Astrocyte of the spinal cord (primary cell): ENCODE data around the gene UCK1.

ENCODE experiments used
- DNase-seq: peaks from one replicate; pipeline ENCODE4 v3.0.0; 2011; ENCODE audit warnings: low read depth, low spot score
- H3K4me3 ChIP-seq: 2 replicates; pipeline ENCODE4 v1.5.1; 2011; ENCODE audit warnings: low read depth, mild to moderate bottlenecking, low read length, moderate library complexity
- CTCF ChIP-seq: IDR thresholded peaks from 2 replicates; pipeline ENCODE4 v1.5.1; 2012; ENCODE audit warnings: low read depth, mild to moderate bottlenecking, low read length, inconsistent platforms
- in situ Hi-C: cut with HindIII; loops from 2 replicates; pipeline ENCODE4 v1.10.0; 2017; ENCODE audit warnings: low sequenced_read_pairs

UCK1 gene

GRCh38 chr9:131528886-131529505 lies 2.1 kb downstream of the UCK1 start:
- no peak for TF ChIP-seq CTCF
- in situ Hi-C loops: no loop called here
- no peak for DNase-seq
- no peak overlapping the region for H3K4me3 ChIP-seq

GRCh38 chr9:131528186-131528585 lies 2.9 kb downstream of the UCK1 start:
- no peak for TF ChIP-seq CTCF
- in situ Hi-C loops: no loop called here
- no peak overlapping the region for H3K4me3 ChIP-seq
- no peak for DNase-seq

GRCh38 chr9:131525643-131526565 lies 5.2 kb downstream of the UCK1 start:
- TF ChIP-seq CTCF: no peak
- in situ Hi-C loops: no loop called here
- DNase-seq: no peak
- no peak overlapping the region for H3K4me3 ChIP-seq

- H3K4me3 ChIP-seq: no peak overlapping the region
- TF ChIP-seq CTCF: no peak
- in situ Hi-C loops: no loop called here
- DNase-seq: no peak
These were observed 6.3 kb downstream of the UCK1 start for GRCh38 chr9:131524665-131525315.

- no peak for DNase-seq
- H3K4me3 ChIP-seq: no peak overlapping the region
- in situ Hi-C loops: no loop called here
- no peak for TF ChIP-seq CTCF
These were observed 7.3 kb downstream of the UCK1 start for GRCh38 chr9:131523451-131524435.

GRCh38 chr9:131523086-131523388 lies 8.0 kb downstream of the UCK1 start:
- no peak for DNase-seq
- in situ Hi-C loops: no loop called here
- no peak for TF ChIP-seq CTCF
- no peak overlapping the region for H3K4me3 ChIP-seq
